ENCODE results near the gene MAP1S.

The MAP1S gene

DNA sequence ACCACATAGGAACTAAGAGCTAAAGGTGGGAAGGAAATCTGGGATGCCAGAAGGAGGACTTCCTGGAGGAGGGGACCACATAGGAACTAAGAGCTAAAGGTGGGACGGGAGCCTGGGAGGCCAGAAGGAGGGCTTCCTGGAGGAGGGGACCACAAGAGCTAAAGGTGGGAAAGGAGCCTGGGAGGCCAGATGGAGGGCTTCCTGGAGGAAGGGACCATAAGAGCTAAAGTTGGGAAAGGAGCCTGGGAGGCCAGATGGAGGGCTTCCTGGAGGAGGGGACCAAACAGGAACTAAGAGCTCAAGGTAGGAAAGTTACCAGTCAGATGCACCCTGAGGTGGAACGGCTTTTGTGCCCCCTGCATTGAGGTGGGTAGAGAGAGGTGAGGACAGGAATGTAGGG, 22.2 kb downstream of the MAP1S start:
- no peak for DNase-seq

- no peak for DNase-seq
Measured at GRCh38 chr19:17743874-17744580, 24.7 kb downstream of the MAP1S start.

- DNase-seq: peak; percentile 90
Measured at GRCh38 chr19:17747205-17748098, 28.2 kb downstream of the MAP1S start.

DNA sequence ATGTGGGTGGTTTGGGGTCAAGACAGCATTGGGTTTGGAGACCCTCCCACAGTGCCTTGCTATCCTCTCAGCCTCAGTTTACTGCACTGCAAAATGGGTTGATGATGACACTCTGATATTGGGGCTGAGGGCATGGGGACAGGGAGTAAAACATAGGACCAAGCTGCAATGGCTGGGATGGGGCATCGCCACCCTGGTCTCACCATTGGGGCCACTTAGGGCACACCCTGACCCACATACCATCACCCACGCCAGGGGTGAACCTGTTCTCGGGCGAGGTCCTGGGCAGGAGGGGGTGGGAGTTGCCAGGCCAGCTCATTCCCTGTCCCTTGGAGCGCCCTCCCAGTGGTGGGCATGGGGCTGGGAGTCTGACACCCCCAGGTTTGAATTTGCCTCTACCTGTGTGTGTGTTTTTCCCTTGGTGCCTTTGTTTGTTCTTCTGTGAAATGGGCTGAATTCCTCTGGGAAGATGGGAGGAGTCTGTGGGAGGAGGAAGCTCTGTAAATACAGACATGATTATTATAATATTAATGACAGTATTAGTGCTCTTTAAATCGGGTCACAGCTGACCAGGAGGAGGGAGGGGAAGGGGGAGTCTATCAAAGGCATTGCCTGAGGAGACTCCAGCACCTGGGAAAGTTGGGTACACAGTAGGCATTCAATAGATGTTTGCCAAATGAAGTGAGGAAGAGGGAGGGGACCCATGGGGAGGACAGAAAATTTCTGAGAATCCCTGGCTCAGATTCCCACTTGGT, 29.8 kb downstream of the MAP1S start:
- DNase-seq: no peak

DNA sequence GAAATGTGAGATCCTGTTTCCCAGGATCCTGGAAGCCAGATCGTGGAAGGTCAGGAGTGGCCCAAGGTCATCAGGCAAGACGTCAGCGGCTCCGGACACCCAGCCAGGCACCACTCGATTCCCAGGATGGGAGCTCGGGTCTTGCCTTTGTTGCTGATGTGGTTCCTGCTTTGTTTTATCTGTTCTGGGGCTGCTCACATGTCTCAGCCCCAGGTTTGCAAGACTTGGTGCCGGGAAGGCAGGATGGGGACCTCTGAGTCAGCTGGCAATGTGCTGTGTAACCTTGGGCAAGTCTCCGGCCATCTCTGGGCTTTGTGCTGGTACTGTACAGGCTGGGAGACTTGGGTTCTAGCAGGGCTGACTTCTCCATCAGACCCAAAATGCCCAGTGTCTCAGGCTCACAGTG, 30.6 kb downstream of the MAP1S start:
- no peak for DNase-seq

DNA sequence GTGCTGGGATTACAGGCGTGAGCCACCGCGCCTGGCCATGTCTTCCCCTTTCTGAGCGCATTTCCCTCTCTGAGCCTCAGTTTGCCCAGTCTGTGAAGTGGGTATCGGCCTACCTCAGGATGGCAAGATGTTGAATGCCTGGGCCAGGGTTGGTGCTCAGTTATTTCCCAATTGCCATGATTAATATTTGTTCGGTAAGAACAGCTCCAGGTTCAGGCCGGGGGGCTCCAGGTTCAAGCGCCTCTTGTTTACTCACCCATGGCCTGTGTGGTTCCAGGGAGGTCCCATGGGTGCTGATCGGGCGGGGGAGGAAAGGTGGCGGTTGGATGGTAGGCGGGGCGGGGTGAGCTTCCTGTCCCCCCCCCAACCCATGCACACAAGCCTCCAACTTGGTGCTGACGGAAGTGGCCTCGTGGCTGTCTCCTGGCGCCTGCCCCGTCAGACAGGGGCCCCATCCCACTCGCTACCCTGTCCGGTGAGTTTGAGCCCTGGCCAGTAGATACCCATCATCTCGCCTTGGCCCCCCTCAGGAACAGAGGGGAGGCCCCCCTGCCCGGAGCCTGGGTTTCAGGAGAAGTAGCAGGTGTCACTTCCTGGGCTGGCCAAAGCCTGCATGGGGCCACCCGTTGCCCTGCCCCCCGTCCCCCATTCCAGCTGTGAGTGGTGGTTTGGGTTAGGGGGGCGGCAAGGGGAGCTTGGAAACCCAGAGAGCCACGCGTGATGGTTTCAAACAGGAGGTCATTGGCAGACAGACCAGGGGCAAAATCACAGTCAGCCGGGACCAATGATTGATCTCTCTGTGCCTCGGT, 32.0 kb downstream of the MAP1S start, which contains the start of gene FCHO1:
Gene FCHO1 (plus strand): TSS at position 375 of the 809 bp plus-strand sequence. CDS start 3,688 bp downstream, outside the sequence.
- no peak for DNase-seq

DNA sequence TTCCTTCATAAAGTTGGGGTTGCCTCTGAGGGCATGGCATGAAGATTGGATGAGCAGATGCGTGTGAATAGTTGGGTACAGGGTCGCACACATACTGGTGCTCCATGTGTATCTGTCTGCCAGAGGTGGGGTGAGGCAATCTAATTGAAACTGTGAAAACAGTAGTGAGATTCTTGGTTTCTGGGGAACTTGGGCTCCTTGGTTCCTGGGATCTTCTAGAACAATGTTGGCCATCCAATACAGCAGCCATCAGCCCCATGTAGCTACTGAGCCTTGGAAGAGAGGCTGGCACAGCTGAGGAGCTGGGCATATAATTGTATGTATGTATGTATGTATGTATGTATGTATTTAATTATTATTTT, 32.6 kb downstream of the MAP1S start:
- DNase-seq: no peak

- DNase-seq: no peak
Measured at GRCh38 chr19:17752865-17753639, 33.8 kb downstream of the MAP1S start.

DNA sequence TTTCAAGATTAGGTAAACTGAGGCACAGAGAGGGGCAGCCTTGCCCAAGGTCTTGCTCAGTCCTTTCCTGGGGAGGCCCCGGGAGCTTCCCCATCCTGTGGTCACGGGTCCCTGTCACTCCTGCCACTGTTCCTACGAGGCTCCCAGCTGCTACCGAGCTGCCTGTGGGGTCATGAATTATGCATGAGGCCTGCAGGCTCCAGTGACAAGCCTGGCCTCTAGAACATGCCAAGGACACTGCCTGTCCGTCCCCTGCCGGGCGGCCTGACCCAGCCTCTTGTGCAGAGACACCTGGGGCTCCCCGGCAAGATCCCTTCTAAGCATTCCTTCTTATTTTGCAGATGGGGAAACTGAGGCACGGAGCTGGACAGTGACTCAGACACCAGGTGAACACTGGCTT, 34.7 kb downstream of the MAP1S start:
- DNase-seq: no peak

- no peak for DNase-seq
Measured at GRCh38 chr19:17754634-17755442, 35.6 kb downstream of the MAP1S start.

DNA sequence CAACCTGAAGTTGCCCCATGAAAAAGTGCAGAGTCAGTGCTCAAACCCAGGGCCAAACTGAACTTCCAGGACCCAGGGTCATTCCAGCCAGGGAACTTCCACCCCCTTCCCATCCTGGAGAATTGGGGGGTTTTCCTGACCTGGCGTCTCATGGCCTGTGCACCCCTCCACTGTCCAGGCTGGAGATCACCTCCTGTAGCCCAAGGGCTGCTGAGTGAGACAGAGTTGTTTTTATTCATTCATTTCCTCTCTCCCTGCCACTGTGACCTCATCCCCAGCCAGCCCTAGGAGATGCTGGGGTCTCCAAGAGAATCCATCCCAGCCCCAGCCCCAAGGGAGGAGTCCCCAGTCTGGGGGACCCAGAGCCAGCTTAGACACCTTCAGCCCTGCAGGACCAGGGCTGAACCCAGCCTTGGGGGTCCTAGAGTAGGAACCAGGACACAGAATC, 36.2 kb downstream of the MAP1S start:
- no peak for DNase-seq

GRCh38 chr19:17755977-17756670, 36.8 kb downstream of the MAP1S start:
- no peak for DNase-seq

DNA sequence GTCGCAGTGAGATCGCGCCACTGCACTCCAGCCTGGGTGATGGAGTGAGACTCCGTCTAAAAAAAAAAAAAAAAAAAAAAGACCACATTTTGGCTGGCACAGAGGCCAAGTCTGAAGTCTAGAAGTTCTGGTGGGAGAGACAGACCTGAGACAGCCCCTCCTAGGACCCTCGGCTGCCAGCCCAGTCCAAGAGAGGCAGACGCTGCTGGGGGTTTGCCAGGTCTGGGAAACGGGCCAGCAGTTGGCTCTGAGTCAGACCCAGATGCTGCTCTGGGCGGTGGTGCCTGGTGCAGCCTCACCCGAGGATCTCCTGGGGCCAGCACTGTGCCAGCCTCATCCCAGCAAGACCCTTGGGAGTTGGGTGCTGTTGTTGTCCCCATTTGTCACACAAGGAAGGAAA, 37.8 kb downstream of the MAP1S start:
- DNase-seq: peak; percentile 71

DNA sequence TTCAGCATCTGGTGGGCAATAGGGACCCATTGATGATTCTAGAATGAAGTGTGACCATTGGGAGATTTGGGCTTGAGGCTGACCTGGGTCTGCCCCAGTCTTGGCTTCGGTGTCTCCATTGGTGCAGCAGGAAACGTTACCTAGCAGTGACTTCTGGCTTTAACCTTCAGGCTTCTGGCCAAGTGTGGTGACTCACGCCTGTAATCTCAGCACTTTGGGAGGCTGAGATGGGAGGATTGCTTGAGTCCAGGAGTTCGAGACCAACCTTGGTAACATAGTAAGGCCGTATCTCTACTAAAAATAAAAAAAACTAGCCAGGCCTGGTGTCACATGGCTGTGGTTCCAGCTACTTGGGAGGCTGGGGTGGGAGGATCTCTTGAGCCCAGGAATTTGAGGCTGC, 39.2 kb downstream of the MAP1S start:
- DNase-seq: no peak

DNA sequence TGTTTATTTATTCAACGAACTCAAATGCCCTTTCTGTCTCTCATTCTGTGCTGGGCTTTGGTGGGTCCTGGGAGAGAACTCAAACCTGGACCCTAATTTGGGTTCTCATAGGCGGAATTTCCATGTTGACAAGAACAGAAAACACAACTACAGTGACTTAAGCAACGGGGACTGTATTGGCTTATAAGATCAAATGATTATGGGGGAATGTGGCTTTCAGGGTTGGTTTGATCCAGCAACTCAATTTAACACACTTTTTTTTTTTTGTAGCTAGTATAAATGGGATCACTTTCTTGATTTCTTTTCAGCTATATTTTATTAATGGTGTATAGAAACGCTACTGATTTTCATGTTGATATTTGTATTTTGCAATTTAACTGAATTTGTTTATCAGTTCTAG, 41.9 kb downstream of the MAP1S start:
- no peak for DNase-seq

DNA sequence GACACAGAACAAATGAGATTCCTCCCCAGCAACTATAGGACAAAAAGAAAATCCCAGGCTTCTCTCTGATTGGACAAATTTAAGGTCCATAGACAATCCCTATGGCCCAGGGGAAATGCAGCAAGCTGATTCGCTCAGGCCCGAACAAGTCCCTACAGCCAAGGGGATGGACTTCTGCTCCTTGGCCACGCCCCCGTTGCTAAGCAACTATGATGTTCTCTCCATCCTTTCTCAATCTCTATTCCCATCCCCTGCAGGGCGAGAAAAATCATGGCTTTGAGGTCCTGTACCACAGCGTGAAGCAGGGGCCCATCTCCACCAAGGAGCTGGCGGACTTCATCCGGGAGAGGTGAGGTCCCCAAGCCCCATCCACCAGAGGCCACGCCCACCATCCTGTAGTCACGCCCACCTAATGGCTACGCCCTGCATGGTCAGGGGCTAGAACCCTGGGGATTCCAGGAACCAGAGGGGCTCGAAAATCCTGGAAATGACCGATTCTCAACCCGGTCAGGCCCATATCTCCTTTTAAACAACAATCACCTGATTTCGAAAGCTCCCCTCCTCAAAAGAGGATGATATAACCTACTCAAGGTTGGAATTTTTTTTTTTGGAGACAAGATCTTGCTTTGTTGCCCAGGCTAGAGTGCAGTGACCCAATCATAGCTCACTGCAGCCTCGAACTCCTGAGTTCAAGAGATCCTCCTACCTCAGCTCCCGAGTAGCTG, 43.4 kb downstream of the MAP1S start:
- DNase-seq: no peak

DNA sequence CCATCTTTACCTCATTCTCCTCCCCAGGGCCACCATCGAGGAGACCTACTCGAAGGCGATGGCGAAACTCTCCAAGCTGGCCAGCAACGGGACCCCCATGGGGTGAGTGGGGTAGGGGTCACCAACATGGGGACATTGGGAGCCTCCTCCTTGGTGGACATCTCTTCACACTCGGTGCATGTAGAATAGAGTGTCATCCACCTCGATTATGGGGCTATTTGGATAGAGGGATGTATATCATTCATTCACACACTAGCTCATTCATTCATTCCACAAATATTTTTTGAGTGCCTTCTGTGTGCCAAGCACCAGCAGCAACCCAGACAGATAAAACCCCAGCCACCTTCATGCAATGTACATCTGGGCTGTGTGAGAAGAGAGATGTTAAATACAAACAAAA, 45.1 kb downstream of the MAP1S start:
- no peak for DNase-seq

- no peak for DNase-seq
Measured at GRCh38 chr19:17765069-17765618, 45.9 kb downstream of the MAP1S start.

GRCh38 chr19:17766543-17767131, 47.4 kb downstream of the MAP1S start:
- DNase-seq: peak; percentile 68
